ENCODE results near the gene AQP12B. TPM values are rescaled to one million over a fixed set of nuclear protein-coding genes. Genes with fewer than 3 reads are reported as not detected.

The AQP12B gene
- polyA plus RNA-seq, 1 donor (not counting 4 experiments of a cell fraction or from before 2014, with no cell fraction given) = not detected

DNA sequence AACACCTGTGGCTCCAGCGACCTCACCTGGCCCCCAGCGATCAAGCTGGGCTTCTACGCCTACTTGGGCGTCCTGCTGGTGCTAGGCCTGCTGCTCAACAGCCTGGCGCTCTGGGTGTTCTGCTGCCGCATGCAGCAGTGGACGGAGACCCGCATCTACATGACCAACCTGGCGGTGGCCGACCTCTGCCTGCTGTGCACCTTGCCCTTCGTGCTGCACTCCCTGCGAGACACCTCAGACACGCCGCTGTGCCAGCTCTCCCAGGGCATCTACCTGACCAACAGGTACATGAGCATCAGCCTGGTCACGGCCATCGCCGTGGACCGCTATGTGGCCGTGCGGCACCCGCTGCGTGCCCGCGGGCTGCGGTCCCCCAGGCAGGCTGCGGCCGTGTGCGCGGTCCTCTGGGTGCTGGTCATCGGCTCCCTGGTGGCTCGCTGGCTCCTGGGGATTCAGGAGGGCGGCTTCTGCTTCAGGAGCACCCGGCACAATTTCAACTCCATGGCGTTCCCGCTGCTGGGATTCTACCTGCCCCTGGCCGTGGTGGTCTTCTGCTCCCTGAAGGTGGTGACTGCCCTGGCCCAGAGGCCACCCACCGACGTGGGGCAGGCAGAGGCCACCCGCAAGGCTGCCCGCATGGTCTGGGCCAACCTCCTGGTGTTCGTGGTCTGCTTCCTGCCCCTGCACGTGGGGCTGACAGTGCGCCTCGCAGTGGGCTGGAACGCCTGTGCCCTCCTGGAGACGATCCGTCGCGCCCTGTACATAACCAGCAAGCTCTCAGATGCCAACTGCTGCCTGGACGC is 52.5 kb downstream of the AQP12B start:
- H3K4me2 ChIP-seq (ENCODE audit: control insufficient read depth, extremely low read depth, insufficient read depth, low read depth, low read length) = no peak overlapping the region
- no peaks in the 10 kb centered on the region for H3K79me2 ChIP-seq (ENCODE audit: control insufficient read depth, insufficient read depth, low read length)
- H2AFZ ChIP-seq (ENCODE audit: control insufficient read depth, low read length) = no peak overlapping the region
- no peaks in the 10 kb centered on the region for H3K9me1 ChIP-seq (ENCODE audit: control insufficient read depth, extremely low read depth, insufficient read depth, low read length)
- H4K20me1 ChIP-seq (ENCODE audit: control insufficient read depth, extremely low read depth, insufficient read depth, low read length) = no peaks in the 10 kb centered on the region
- DNase-seq (ENCODE audit: low read depth, low spot score) (no peak), FAIRE-seq (no peak)
- dilution Hi-C loops (cut with MboI; ENCODE audit: extremely low pct_ligation_motif_present, low sequenced_read_pairs) = no loop called here
- no peaks in the 10 kb centered on the region for H3K36me3 ChIP-seq (ENCODE audit: control insufficient read depth in 2 of 2, extremely low read depth in 1 of 2, insufficient read depth in 2 of 2, low read length in 2 of 2)
- no peaks in the 10 kb centered on the region for H3K4me1 ChIP-seq (ENCODE audit: control insufficient read depth, extremely low read depth, insufficient read depth, low read length)
- no peak overlapping the region for H3K9ac ChIP-seq (ENCODE audit: control insufficient read depth, extremely low read depth, insufficient read depth, low read length)
- no peak overlapping the region for H3K4me3 ChIP-seq (ENCODE audit: control insufficient read depth in 2 of 3, extremely low read depth in 1 of 3, insufficient read depth in 2 of 3, low read depth in 1 of 3, low read length in 3 of 3)
- H3K27me3 ChIP-seq (ENCODE audit: control insufficient read depth, extremely low read depth, insufficient read depth, low read length) = no peaks in the 10 kb centered on the region
- H3K9me3 ChIP-seq (ENCODE audit: control insufficient read depth, low read depth, low read length) = peaks cover 2% of the 10 kb centered on the region
- no peak for TF ChIP-seq EZH2 (IDR thresholded peaks at IDR 0.05; ENCODE audit: low read length)
- TF ChIP-seq, protein P1, sequence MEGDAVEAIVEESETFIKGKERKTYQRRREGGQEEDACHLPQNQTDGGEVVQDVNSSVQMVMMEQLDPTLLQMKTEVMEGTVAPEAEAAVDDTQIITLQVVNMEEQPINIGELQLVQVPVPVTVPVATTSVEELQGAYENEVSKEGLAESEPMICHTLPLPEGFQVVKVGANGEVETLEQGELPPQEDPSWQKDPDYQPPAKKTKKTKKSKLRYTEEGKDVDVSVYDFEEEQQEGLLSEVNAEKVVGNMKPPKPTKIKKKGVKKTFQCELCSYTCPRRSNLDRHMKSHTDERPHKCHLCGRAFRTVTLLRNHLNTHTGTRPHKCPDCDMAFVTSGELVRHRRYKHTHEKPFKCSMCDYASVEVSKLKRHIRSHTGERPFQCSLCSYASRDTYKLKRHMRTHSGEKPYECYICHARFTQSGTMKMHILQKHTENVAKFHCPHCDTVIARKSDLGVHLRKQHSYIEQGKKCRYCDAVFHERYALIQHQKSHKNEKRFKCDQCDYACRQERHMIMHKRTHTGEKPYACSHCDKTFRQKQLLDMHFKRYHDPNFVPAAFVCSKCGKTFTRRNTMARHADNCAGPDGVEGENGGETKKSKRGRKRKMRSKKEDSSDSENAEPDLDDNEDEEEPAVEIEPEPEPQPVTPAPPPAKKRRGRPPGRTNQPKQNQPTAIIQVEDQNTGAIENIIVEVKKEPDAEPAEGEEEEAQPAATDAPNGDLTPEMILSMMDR (optimal IDR thresholded peaks at IDR 0.05 in 1 of 3, IDR thresholded peaks at IDR 0.05 in 1 of 3, conservative IDR thresholded peaks at IDR 0.05 in 1 of 3; ENCODE audit: extremely low read depth in 1 of 3, insufficient read depth in 2 of 3, low read length in 3 of 3) = no peak
- no peak overlapping the region for H3K27ac ChIP-seq (ENCODE audit: control insufficient read depth, insufficient read depth, low read length)

DNA sequence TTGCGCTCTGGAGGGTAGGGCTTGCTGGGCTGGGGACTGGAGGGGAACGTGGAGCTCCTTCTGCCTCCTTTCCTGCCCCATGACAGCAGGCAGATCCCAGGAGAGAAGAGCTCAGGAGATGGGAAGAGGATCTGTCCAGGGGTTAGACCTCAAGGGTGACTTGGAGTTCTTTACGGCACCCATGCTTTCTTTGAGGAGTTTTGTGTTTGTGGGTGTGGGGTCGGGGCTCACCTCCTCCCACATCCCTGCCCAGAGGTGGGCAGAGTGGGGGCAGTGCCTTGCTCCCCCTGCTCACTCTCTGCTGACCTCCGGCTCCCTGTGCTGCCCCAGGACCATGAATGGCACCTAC is 53.1 kb downstream of the AQP12B start:
- H3K9ac ChIP-seq (ENCODE audit: control insufficient read depth, extremely low read depth, insufficient read depth, low read length) = no peak overlapping the region
- TF ChIP-seq, protein P1 (optimal IDR thresholded peaks at IDR 0.05 in 1 of 3, IDR thresholded peaks at IDR 0.05 in 1 of 3, conservative IDR thresholded peaks at IDR 0.05 in 1 of 3; ENCODE audit: extremely low read depth in 1 of 3, insufficient read depth in 2 of 3, low read length in 3 of 3) = no peak
- TF ChIP-seq EZH2 (IDR thresholded peaks at IDR 0.05; ENCODE audit: low read length) = no peak

More for the DNA sequence above, 53.1 kb downstream of the AQP12B start:
- no peaks in the 10 kb centered on the region for H3K4me1 ChIP-seq (ENCODE audit: control insufficient read depth, extremely low read depth, insufficient read depth, low read length)
- no peaks in the 10 kb centered on the region for H3K27me3 ChIP-seq (ENCODE audit: control insufficient read depth, extremely low read depth, insufficient read depth, low read length)
- DNase-seq (ENCODE audit: low read depth, low spot score) (no peak), FAIRE-seq (no peak)
- no peaks in the 10 kb centered on the region for H4K20me1 ChIP-seq (ENCODE audit: control insufficient read depth, extremely low read depth, insufficient read depth, low read length)
- no peaks in the 10 kb centered on the region for H3K36me3 ChIP-seq (ENCODE audit: control insufficient read depth in 2 of 2, extremely low read depth in 1 of 2, insufficient read depth in 2 of 2, low read length in 2 of 2)
- no peaks in the 10 kb centered on the region for H3K9me1 ChIP-seq (ENCODE audit: control insufficient read depth, extremely low read depth, insufficient read depth, low read length)
- no peak overlapping the region for H3K4me3 ChIP-seq (ENCODE audit: control insufficient read depth in 2 of 3, extremely low read depth in 1 of 3, insufficient read depth in 2 of 3, low read depth in 1 of 3, low read length in 3 of 3)
- dilution Hi-C loops (cut with MboI; ENCODE audit: extremely low pct_ligation_motif_present, low sequenced_read_pairs) = no loop called here
- no peak overlapping the region for H3K27ac ChIP-seq (ENCODE audit: control insufficient read depth, insufficient read depth, low read length)
- no peaks in the 10 kb centered on the region for H3K9me3 ChIP-seq (ENCODE audit: control insufficient read depth, low read depth, low read length)
- no peak overlapping the region for H2AFZ ChIP-seq (ENCODE audit: control insufficient read depth, low read length)
- H3K79me2 ChIP-seq (ENCODE audit: control insufficient read depth, insufficient read depth, low read length) = no peaks in the 10 kb centered on the region
- H3K4me2 ChIP-seq (ENCODE audit: control insufficient read depth, extremely low read depth, insufficient read depth, low read depth, low read length) = no peak overlapping the region
